GM19455 (cell line): ENCODE results near the gene TBL1XR1.

Source experiments
- ATAC-seq: cut with Tn5 transposase; IDR thresholded peaks from one replicate; pipeline ENCODE4 v1.9.1; 2021; ENCODE audit not compliant: unreplicated experiment

Gene TBL1XR1

DNA sequence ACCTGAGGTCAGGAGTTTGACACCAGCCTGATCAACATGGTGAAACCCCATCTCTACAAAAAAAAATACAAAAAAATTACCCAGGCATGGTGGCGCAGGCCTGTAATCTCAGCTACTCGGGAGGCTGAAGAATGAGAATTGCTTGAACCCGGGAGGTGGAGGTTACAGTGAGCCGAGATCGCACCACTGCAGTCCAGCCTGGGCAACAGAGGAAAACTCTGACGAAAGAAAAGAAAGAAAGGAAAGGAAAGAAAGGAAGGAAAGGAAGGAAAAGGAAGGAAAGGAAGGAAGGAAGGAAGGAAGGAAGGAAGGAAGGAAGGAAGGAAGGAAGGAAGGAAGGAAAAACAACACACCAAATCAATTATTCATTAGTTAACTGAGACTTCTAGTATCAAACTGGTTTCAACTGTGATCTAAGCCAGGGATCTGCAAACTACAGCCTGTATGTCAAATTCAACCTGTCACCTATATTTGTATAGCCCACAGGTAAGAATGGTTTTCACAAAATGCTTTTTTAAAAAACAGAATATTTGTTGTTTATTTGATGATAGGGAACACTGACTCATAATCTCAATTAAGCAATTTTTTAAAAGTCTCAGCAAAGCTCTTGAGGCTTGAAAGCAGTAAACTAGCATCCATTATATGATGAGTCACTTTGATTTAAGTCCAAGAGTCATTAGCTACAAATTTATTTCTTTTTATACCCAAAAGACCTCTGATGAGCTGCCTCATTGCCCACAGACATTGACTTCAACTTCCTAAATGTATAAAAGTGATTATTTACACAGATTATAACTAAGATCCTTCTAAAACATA is 127.6 kb downstream of the TBL1XR1 start:
- ATAC-seq, result no peak

DNA sequence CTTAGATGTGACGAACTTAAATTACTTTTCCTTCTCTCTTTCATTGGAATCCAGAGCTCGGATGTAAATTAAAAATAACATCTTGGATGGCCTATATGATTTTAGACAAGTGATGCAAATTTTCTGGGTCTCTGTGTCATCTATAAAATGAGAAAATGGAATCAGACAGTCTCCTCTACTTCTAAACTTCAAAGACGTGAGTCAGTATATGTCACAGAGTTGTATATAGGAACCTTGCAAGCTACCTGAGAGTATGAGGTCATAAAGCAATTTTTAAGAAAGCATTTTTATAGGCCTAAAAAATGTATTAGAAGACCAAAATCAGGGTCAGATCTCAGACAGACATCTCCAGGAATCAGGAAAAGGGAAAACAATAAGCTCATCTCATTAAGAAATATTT is 128.3 kb downstream of the TBL1XR1 start:
- no peak for ATAC-seq

DNA sequence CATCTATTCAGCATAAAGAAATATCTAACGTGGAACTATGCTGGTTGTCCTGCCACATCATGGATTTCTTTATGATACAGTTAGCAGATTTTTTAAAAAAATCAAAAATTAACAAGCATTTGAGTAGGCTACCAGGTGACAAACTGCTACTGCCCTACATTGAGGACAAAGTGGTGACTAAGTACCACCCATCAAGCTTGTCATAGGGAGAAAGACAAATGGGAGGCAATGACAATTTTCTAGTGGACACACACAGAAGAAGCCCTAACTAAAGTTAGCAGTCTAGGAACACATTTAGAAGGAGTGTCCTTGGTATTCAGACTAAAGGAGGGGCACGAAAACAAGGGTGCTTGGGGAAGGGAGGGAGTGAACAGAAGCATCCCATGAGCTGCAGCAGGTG is 131.2 kb downstream of the TBL1XR1 start:
- ATAC-seq, result no peak

DNA sequence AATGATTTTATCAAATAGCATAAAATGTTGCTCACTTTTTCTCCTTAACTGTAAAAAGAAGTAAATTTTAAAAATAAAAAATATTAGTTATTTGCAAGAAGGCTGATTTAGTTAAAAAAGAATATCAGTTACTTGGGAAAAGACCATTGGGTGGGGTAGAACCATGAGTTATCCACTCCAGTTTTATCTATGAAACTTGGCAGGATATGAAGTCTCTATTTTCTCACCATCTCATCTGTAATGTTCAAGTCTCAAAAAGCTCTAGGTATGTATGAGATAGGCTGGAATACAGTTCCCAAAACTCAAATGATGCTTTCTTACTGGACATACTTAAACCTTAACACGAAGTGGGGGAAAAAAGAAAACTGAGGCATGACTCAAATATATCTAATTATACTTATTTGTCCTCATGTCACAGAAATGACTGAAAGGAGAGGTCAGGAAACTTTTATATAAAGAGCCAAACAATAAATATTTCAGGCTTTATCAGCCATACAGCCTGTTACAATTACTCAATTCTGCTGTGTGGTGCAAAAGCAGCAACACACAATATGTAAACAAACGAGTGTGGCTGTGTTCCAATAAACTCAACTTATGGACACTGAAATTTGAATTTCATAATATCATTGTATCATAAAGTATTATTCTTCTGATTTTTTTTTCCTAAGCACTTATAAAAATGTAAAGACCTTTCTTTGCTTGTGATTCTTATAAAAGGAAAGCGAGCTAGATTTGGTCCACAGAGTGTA is 131.8 kb downstream of the TBL1XR1 start:
- no peak for ATAC-seq

DNA sequence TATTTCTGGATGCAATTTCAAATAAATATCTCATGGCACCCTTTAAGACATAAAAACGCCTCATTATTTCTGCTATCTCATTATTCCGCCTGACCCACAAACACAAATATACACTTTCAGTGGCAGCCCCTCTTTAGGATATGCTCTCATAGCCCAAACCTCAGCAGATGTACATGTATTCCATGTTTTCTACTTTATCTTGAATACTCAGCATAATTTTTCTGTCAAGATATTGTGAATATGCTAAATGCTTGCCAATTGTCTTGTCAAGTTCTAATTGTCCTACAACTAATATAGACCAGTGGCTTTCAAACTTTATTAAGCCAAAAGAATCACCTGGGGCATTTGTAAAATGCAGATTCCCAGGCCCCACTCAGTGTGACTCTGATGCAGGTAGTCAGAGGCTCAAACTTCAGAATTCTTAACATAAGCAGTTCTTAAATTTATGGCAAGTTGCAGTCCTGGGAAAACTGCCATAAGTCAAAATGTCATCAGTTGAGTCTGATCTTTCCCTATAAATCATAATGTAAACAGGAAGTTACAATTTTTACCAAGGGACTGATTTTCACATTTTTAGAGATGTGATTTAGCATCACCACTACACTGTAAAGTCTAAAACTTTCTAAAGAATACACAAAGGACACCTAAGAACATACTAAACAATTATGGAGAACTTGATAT is 135.1 kb downstream of the TBL1XR1 start:
- no peak for ATAC-seq

DNA sequence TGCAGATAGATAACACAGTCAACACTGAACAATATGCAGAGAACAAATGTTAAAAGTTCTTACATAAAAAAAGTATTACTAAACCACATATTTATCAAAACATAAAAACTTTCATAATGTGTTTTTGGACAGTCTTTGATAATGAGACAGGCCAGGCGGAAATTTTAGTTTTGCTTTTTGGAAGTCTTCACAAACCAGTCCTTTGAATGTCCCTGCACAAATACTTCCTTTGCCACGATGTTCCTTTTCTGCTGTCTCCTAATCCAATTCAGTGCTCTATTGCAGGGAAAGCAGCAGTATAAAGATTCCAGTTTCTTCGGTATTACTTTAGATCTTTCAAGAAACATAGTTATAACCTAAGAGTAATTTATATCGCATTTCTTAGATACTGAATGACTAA is 135.9 kb downstream of the TBL1XR1 start:
- ATAC-seq, result no peak

DNA sequence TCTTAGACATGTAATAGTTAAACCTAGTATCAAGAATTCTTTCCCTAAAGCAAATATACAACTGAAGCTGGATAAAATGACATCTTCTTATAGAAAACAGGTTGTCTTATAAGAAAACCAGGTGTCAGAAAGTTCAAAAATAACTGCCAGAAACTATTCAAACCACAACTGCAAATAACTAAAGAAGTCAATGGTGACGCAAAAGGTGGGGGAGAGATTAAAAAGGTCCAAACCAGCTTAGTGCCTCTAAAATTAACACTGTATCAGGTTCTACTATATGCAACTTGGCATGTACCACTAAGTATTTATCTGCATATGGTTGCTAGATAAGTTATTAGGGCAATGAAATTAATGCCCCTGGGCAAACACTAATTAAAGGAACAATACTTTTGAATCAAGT is 136.8 kb downstream of the TBL1XR1 start:
- ATAC-seq, result no peak

DNA sequence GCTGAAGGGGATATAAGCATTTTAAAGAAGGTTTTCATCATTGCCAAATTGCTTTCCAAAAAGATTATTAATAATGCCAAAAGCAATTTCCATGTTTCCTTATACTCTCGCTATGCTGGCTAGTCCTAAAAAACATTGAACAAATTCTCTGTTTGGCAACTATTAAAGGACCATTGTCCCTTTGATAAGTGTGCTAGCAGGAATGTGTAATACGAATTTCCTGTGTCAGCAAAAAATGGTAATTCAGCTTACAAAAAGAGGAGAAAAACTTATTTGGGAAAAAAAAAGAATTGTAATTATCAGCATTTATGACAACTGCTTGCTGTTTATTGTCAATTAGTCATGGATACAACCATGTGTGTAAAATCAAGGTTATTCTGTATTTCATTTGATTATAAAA is 138.6 kb downstream of the TBL1XR1 start:
- ATAC-seq, result no peak

DNA sequence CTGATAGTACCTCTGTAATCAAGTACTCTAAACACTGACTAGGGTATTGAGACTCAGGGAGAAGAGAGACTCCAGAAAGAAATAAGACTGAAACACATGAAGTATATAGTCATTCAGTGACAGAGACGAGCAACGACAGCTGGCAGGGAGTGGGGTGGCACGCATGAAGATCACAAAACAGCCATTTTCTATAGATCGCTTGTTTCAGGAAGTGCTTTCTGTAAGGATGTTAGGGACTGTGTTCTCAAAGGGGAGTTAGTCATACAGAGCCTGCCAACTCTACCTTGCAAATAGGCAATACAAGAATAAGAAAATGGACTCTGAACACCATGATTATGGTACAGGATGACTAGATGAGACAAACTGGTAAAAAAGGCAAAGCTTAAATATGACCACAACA is 139.5 kb downstream of the TBL1XR1 start:
- ATAC-seq, result peak; percentile 91

DNA sequence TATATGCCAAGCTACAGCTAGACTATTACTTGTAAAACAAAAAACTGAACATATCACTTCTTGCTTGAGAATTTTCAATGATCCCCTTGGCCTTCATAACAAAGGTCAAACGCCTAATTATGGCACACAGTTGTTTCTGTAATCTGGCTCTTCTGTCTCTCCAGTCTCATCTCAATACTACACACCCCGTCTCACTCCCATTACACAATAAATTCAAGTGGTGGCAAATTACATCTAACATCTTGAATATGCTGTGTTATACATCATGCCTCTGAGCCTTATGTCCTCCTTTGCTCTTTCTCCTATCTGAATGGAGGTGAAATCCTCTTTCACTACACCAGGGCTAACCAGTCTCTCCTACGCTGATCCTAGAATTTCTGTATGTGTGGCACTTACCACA is 140.4 kb downstream of the TBL1XR1 start:
- no peak for ATAC-seq

DNA sequence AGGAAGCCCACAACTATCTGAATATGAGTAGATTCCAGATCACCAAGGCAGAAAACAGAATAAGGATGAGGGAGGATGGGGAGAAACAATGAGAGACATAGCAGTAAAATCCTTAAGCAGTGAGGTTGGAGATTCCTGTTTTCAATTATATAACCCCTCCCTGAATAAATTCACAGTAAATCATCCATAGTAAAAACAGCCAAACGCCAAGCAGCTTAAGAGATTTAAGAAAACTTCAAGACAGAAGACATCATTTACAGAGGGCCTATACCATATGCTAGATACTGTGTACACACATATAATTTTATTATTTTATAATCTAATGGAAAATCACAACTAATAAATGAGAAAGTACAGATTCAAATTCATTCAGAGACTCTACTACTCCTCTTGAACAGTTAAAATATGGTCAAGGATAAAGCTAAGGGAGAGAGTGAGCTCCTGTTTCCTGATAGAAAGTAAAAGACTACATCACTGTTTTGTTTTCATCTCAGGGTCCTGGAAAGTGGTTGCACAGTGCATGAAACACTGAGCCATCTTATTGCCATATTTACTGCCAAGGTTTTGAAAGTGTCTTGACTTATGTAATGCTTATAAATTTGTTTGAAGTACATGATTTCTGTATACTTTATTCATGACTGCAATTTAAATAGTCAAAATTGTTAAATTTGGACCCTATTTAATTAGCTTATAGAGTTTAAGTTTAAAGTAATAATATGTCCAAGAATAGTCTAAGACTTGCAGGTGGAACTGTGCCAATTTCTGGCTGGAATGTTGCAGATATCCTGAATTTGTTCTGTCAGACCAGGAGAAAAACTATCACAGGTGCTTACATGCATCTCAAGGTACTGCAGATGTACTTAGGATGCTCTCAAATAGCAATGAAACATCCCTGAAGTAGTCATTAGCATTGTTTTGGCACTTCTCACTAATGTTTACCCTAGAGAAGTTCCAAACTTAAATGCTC is 141.4 kb downstream of the TBL1XR1 start:
- ATAC-seq, result no peak

DNA sequence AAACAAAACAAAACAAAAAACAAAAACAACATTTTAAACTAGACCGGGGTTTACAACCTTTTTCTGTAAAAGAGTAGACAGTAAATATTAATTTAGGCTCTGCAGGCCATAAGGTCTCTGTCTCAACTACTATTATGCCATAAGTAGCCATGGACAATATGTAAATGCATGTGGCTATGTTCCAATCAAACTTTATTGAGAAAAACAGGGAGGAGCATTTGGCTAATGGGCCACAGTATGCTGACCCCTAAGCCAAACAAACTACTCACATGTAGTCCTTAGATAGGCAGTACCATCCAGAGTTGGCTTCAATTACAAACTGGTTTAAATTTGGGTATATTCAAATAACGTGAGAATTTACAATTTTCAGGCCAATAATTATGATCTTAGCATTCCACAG is 144.2 kb downstream of the TBL1XR1 start:
- ATAC-seq, result no peak

DNA sequence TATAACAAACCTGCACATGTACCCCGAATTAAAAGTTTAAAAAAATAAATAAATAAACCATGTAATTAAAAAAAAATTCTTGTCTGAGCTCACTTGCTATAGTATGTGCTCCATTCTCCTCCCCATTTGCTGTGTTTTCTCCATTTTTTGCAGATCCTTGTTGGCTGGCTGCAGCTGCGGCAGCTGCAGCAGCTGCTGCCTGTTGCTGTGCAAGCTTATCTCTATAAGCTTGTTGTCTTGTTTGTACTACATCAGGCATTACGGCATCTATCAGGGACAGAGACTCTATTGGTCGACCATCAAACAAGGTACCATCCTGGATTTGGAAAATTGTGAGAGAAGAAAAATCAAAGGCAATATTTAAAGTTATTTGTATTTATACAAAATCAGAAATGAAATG is 145.9 kb downstream of the TBL1XR1 start:
- no peak for ATAC-seq

DNA sequence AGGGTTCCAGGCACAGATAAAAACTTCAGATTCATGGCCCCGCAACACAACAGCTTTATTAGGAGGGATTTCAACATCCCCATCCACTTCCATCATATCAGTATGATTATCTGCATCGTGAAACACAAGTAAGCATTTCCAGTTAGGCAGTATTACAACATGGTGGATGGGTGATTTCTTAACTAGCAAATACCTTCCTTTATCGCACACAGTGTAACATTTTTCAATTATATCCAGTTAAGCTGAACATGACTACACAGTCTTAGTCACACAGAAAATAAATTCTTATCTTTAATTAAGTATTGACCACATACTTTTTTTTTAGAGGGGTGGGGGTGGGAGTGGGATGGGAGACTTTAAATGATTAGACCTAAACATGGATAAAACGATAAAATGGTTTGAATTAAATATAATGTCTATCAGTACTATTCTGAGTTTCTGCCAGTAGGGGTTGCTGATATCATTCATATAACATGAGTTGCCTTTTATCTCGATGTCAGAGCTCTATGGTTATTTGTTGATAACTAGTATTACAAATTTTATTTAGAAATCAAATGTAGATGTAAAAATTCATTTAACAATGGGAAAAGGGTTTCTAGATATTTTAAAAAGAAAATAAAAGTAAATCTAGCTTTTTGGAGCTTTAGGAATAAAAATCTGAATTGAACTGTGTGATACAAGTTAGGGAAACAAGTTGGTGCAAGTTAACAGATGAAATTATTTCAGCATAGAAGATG is 146.6 kb downstream of the TBL1XR1 start:
- peak; percentile 68 for ATAC-seq

DNA sequence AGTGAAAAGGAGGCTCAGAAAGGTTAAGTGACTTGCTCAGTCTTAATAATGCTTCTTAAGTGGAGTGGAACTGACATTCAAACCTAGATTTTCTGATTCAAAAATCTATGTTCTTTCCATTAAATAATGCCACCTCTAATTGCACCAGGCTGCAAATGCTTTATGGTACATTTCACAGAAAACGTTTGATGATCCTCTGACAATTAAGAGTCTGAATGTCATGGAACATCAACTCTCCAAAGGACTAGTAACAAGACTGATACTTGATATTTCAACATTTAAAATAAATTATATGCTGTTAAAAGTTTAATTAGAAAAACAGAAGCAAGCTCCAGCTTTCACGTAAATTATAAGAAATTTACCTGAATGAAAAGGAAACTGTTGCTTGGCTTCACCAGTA is 151.5 kb downstream of the TBL1XR1 start:
- no peak for ATAC-seq

DNA sequence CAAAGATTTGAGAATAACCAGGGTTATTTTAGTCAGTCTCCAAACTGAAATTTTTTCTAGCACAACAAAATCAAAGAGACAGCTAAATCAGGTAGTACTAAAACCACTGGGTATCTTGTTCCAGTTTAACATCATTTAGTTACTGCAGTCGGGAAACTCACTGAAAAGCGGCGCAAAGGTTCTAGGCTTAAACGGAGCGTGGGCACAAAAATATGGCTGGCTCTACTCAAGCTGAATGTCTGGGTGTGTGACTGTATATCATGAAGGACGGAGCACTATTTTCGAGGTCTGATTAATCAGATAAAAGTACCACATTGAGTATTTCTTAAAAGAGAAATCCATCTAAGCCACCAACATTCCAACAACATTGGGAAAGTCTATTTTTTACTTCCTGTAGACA is 152.1 kb downstream of the TBL1XR1 start:
- no peak for ATAC-seq

DNA sequence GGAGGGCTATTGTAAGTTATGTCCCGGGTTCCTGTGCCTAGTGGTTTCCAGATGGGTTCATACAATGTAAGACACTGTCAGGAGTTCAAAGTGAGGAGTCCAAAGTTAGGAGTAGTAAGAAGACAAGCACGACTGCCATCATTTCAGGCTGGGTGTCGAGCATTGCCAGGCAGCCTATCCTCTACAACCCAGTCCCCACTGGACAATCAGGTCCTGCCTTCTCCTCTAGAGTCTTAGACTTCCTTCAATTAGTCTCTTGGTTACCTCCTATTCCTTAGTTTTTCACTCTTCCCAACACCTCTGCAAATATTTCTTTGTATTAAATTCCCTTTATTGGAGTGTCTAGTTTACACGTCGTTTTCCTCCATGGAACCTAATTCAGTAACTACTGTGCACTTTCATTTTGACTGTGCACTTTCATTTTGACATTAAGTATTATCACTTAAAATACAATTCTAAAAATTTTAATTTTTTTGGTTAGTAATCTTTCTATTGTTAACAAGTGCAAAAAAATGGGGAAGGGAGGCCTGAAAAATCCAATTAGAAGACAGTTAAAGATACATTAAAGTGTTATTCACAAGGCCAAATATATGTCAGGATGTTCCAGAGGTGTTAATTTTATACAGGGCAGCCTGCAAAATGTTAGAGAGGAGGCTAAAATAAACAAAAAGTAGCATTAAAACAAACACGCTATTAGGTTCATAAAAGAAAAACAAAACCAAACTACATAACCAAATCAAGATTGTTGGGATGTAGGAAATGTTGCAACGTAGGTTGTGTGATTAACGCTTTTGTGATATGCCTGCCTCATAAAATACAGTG is 155.3 kb downstream of the TBL1XR1 start:
- ATAC-seq, result peak; percentile 61

DNA sequence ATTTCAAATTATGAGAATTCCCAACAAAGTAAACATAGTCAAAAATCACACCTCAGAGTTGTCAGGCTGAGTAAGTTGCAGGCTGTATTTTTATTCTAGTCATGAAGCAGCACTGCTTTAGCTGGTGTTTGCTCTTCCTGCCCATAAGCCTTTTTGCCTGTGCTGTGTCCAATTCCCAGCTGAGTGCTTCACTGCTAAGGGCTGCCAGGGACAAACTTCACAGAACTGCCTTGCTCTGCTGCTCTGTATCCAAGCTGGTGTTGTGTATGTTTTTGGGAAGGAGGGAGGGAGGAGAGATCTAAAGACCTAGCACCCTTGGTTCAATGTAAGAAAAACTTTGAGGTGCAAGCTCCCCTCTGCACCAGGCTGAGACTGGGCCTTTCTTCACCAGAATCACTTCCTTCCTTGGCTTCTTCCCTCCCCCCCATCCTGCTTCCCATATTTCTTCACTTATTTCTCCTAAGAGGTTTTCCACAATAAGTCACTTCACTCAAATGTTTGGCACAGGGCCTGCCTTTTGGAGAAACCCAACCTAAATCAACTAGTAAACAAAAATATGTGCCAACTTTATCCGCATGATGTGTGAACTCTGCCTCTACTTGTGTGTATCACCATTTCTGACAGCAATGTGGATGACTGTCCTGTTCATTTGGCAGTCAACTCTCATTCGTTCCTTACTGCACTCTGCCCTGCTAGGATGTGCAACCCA is 156.1 kb downstream of the TBL1XR1 start:
- no peak for ATAC-seq
